ENCODE measurements around the gene TOMM7.

TOMM7 gene

DNA sequence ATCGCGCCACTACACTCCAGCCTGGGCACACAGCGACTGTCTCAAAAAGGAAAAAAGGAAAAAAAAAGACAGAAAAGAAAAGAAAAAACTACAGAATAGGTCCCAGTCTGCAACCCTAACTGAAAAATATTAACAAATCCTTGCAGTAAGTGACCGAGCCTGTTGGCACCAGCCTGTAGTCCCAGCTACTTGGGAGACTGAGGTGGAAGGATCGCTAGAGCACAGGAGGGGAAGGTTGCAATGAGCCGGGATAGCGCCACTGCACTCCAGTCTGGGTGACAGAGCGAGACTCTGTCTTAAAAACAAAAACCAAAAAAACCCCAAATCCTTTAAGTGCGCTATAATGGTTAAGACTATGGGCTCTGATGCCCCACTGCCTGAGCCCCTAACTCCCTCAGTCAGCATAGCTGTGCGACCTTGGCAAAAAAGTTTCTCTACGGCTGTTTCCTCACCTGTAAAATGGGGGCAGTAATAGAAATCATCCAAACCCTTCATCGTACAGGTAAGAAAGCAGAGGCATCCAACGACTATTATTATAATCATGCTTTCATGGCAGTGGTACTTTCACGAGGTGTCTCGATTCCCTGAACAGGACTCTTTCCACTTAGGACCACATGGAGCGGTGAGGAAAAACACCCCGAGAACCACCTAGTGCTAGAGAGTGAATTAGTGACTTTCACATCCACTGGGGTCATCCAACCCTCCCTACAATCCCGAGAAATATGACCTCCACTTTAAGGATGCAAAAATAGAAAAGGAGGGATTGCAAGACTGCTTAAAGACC lies 755 bp downstream of the TOMM7 start:
- H3F3A ChIP-seq (ENCODE audit: low read depth): no peaks in the 10 kb centered on the region
- peak overlapping the region; percentile 91 for H3K4me2 ChIP-seq (ENCODE audit: low read depth, low read length, poor library complexity, severe bottlenecking)
- H3K9me3 ChIP-seq (ENCODE audit: insufficient read depth, low read depth, low read length): no peaks in the 10 kb centered on the region
- H3K9ac ChIP-seq (ENCODE audit: low read depth, low read length, poor library complexity, severe bottlenecking): peak overlapping the region; percentile 84
- peak overlapping the region; percentile 85 for H3K4me3 ChIP-seq (ENCODE audit: low read length, poor library complexity, severe bottlenecking)
- H3K27me3 ChIP-seq (ENCODE audit: insufficient read depth, low read length, poor library complexity, severe bottlenecking): no peaks in the 10 kb centered on the region
- peaks cover 3% of the 10 kb centered on the region for H4K20me1 ChIP-seq (ENCODE audit: insufficient read depth, low read length, poor library complexity, severe bottlenecking)
- H3K36me3 ChIP-seq (ENCODE audit: insufficient read depth, low read length): peaks cover 2% of the 10 kb centered on the region; the same call in 1 of the 2 replicates
- peak overlapping the region; percentile 85 for H2AFZ ChIP-seq (ENCODE audit: low read length)
- no peak for TF ChIP-seq EZH2phosphoT487 (IDR thresholded peaks at IDR 0.05; ENCODE audit: borderline replicate concordance)
- TF ChIP-seq, protein P1, sequence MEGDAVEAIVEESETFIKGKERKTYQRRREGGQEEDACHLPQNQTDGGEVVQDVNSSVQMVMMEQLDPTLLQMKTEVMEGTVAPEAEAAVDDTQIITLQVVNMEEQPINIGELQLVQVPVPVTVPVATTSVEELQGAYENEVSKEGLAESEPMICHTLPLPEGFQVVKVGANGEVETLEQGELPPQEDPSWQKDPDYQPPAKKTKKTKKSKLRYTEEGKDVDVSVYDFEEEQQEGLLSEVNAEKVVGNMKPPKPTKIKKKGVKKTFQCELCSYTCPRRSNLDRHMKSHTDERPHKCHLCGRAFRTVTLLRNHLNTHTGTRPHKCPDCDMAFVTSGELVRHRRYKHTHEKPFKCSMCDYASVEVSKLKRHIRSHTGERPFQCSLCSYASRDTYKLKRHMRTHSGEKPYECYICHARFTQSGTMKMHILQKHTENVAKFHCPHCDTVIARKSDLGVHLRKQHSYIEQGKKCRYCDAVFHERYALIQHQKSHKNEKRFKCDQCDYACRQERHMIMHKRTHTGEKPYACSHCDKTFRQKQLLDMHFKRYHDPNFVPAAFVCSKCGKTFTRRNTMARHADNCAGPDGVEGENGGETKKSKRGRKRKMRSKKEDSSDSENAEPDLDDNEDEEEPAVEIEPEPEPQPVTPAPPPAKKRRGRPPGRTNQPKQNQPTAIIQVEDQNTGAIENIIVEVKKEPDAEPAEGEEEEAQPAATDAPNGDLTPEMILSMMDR (conservative IDR thresholded peaks at IDR 0.05; ENCODE audit: low read length): no peak
- H3K9me2 ChIP-seq (replicated peaks; ENCODE audit: low read depth, low read length): no peaks in the 10 kb centered on the region
- peaks cover 29% of the 10 kb centered on the region for H3K4me1 ChIP-seq (ENCODE audit: insufficient read depth, low read length, poor library complexity, severe bottlenecking)
- peaks cover 38% of the 10 kb centered on the region for H3K79me2 ChIP-seq (ENCODE audit: insufficient read depth, low read length)

DNA sequence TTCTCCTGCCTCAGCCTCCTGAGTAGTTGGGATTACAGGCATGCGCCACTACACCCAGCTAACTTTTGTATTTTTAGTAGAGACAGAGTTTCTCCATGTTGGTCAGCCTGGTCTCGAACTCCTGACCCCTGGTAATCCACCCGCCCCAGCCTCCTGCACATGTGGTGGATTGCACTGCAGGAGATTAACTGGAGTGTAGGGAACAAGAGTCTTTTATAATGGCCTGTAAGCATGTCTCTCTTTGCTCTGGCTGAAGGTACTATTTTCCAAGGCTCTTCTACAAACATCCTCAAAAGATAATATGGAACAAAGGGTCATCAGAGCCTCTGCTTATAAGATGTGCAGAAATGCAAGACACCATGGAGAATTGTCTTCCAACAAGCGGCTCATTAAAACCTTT lies 3.2 kb downstream of the TOMM7 start:
- Histone ChIP-seq H3K4me2 (ENCODE audit: low read depth, low read length, poor library complexity, severe bottlenecking) (peak overlapping the region; percentile 91), H3K9me3 (ENCODE audit: insufficient read depth, low read depth, low read length) (no peaks in the 10 kb centered on the region), H3K9me2 (replicated peaks; ENCODE audit: low read depth, low read length) (no peaks in the 10 kb centered on the region), H3K9ac (ENCODE audit: low read depth, low read length, poor library complexity, severe bottlenecking) (peak overlapping the region; percentile 46), H3K27me3 (ENCODE audit: insufficient read depth, low read length, poor library complexity, severe bottlenecking) (no peaks in the 10 kb centered on the region), H3K36me3 (ENCODE audit: insufficient read depth, low read length) (peaks cover 5% of the 10 kb centered on the region; the same call in 1 of the 2 replicates), H4K20me1 (ENCODE audit: insufficient read depth, low read length, poor library complexity, severe bottlenecking) (peaks cover 3% of the 10 kb centered on the region), H2AFZ (ENCODE audit: low read length) (no peak overlapping the region), H3F3A (ENCODE audit: low read depth) (no peaks in the 10 kb centered on the region), H3K4me3 (ENCODE audit: low read length, poor library complexity, severe bottlenecking) (no peak overlapping the region), H3K79me2 (ENCODE audit: insufficient read depth, low read length) (peaks cover 38% of the 10 kb centered on the region), H3K4me1 (ENCODE audit: insufficient read depth, low read length, poor library complexity, severe bottlenecking) (peaks cover 29% of the 10 kb centered on the region)
- TF ChIP-seq, protein P1 (conservative IDR thresholded peaks at IDR 0.05; ENCODE audit: low read length): no peak
- no peak for TF ChIP-seq EZH2phosphoT487 (IDR thresholded peaks at IDR 0.05; ENCODE audit: borderline replicate concordance)

DNA sequence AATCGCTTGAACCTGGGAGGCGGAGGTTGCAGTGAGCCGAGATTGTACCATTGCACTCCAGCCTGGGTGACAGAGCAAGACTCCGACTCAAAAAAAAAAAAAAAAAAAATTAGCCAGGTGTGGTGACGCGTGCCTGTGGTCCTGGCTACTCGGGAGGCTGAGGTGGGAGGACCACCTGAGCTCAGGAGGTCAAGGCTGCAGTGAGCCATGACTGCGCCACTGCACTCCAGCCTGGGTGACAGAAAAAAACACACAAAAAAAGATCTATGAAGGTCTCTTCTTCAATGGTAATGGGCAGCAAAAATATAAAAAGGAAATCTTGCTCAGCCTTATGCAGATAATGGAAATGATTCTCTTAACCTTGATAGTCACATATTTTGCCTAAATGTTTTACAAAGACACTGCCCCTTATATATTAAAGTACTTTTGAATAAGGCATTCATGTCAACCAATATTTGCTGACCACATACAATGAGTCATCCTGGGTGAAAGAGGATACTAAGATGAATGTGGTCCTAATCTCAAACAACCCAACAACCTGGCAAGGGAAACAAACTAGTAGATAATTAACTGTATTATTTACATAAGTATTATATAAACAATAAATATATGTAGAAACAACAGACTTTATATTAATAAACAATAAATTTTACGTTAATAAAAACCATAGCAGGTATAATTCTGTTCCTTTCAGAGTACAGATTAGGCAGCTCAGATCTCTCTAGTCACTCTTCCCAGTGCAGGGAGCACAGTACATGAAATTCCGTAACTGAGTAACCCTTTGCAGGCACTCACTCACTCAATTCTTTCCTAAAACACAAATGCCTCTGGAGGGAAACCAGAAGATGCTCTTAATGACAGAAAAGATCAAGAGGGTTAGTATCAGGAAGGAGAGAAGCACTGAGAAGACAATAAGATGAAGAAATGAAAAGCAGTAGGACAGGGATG lies 8.1 kb downstream of the TOMM7 start:
- no peak overlapping the region for H3K9ac ChIP-seq (ENCODE audit: low read depth, low read length, poor library complexity, severe bottlenecking)
- no peaks in the 10 kb centered on the region for H3K27me3 ChIP-seq (ENCODE audit: insufficient read depth, low read length, poor library complexity, severe bottlenecking)
- peaks cover 20% of the 10 kb centered on the region; the same call in 1 of the 2 replicates for H3K36me3 ChIP-seq (ENCODE audit: insufficient read depth, low read length)
- H3K9me3 ChIP-seq (ENCODE audit: insufficient read depth, low read depth, low read length): no peaks in the 10 kb centered on the region
- no peaks in the 10 kb centered on the region for H3K4me1 ChIP-seq (ENCODE audit: insufficient read depth, low read length, poor library complexity, severe bottlenecking)
- H2AFZ ChIP-seq (ENCODE audit: low read length): no peak overlapping the region
- no peaks in the 10 kb centered on the region for H3F3A ChIP-seq (ENCODE audit: low read depth)
- no peaks in the 10 kb centered on the region for H3K9me2 ChIP-seq (replicated peaks; ENCODE audit: low read depth, low read length)
- 0 out of 2 replicates have a peak, but pooled peaks cover 2% of the 10 kb centered on the region for H3K79me2 ChIP-seq (ENCODE audit: insufficient read depth, low read length)
- no peak overlapping the region for H3K4me2 ChIP-seq (ENCODE audit: low read depth, low read length, poor library complexity, severe bottlenecking)
- no peaks in the 10 kb centered on the region for H4K20me1 ChIP-seq (ENCODE audit: insufficient read depth, low read length, poor library complexity, severe bottlenecking)
- TF ChIP-seq, protein P1 (conservative IDR thresholded peaks at IDR 0.05; ENCODE audit: low read length): no peak
- TF ChIP-seq EZH2phosphoT487 (IDR thresholded peaks at IDR 0.05; ENCODE audit: borderline replicate concordance): no peak
- H3K4me3 ChIP-seq (ENCODE audit: low read length, poor library complexity, severe bottlenecking): no peak overlapping the region
